Lower lobe of right lung (tissue), 2 donors: ENCODE measurements around the gene RAB39B. TPM values are rescaled to one million over a fixed set of nuclear protein-coding genes. Genes with fewer than 3 reads are reported as not detected.

Source experiments
- ATAC-seq, 2 donors: fragments of 200-7000 bp; cut with Tn5 transposase; one replicate each; pipeline ENCODE4 v1.9.1; 2020 to 2022; ENCODE audit warnings: mild to moderate bottlenecking in 2 of 2, moderate library complexity in 2 of 2
- DNase-seq: peaks from one replicate; pipeline ENCODE4 v3.0.0-alpha.2; 2020
- H3K27ac ChIP-seq: fragments of 200-600 bp; one replicate; pipeline ENCODE4 v1.8.0; 2022
- H3K27me3 ChIP-seq: fragments of 200-600 bp; one replicate; pipeline ENCODE4 v1.8.0; 2022; ENCODE audit warnings: low read depth
- H3K36me3 ChIP-seq: fragments of 200-600 bp; one replicate; pipeline ENCODE4 v1.8.0; 2022; ENCODE audit warnings: mild to moderate bottlenecking
- H3K4me1 ChIP-seq: fragments of 200-600 bp; one replicate; pipeline ENCODE4 v1.8.0; 2022
- H3K4me3 ChIP-seq: fragments of 200-600 bp; one replicate; pipeline ENCODE4 v1.8.0; 2022; ENCODE audit warnings: mild to moderate bottlenecking
- H3K9me3 ChIP-seq: fragments of 200-600 bp; one replicate; pipeline ENCODE4 v1.8.0; 2022
- intact Hi-C: fragments of 100-400 bp; cut with DNase I; formaldehyde crosslinking; loops from one replicate; pipeline ENCODE4 v1.11.0; 2022
- total RNA-seq: library from RNA; stranded (reverse); fragmentation: NEBNext Ultra II Directional; extraction: Animal tissue kit (Norgen Biotek cat#: 25700); gene quantifications from one replicate; pipeline ENCODE4 v1.2.1, GENCODE V29; 2021
- TF ChIP-seq, protein P1 (sequence below): fragments of 200-600 bp; IDR thresholded peaks from one replicate; pipeline ENCODE4 v1.8.0; 2022; ENCODE audit warnings: antibody characterized with exemption, mild to moderate bottlenecking
- donor health status: DM: no; HTN: yes; CAD: no; lungs with severe emphysema.

RAB39B gene
- total RNA-seq, 1 donor from 2014 or later: 0.95 TPM

DNA sequence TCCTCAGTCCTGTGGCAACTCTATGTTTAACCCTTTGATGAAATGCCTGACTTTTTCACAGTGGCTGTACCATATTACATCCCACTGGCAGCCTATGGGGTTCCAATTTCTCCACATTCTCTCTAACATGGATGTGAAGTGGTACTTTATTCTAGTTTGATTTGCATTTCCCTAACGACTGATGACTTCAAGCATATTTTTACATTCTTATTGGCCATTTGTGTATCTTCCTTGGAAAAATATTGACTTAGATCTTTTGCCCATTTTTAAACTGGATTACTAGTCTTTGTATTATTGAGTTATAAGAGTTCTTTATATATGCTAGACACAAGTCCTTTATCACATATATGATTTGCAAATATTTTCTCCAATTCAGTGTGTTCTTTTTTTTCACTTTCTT, 2.1 kb upstream of the RAB39B start:
- no peak for DNase-seq
- H3K9me3 ChIP-seq: no peaks in the 10 kb centered on the region
- no peaks in the 10 kb centered on the region for H3K27me3 ChIP-seq
- TF ChIP-seq, protein P1, sequence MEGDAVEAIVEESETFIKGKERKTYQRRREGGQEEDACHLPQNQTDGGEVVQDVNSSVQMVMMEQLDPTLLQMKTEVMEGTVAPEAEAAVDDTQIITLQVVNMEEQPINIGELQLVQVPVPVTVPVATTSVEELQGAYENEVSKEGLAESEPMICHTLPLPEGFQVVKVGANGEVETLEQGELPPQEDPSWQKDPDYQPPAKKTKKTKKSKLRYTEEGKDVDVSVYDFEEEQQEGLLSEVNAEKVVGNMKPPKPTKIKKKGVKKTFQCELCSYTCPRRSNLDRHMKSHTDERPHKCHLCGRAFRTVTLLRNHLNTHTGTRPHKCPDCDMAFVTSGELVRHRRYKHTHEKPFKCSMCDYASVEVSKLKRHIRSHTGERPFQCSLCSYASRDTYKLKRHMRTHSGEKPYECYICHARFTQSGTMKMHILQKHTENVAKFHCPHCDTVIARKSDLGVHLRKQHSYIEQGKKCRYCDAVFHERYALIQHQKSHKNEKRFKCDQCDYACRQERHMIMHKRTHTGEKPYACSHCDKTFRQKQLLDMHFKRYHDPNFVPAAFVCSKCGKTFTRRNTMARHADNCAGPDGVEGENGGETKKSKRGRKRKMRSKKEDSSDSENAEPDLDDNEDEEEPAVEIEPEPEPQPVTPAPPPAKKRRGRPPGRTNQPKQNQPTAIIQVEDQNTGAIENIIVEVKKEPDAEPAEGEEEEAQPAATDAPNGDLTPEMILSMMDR: no peak
- no peaks in the 10 kb centered on the region for H3K4me1 ChIP-seq
- intact Hi-C loops: no loop called here
- ATAC-seq: no peak
- no peak overlapping the region for H3K4me3 ChIP-seq
- H3K27ac ChIP-seq: no peak overlapping the region
- H3K36me3 ChIP-seq: no peaks in the 10 kb centered on the region

- ATAC-seq (no peak), DNase-seq (no peak)
- H3K27me3 ChIP-seq: no peaks in the 10 kb centered on the region
- H3K4me3 ChIP-seq: peak overlapping the region; percentile 56
- no peaks in the 10 kb centered on the region for H3K9me3 ChIP-seq
- H3K27ac ChIP-seq: no peak overlapping the region
- H3K4me1 ChIP-seq: no peaks in the 10 kb centered on the region
- TF ChIP-seq, protein P1: no peak
- intact Hi-C loops: no loop called here
- H3K36me3 ChIP-seq: no peaks in the 10 kb centered on the region
These were observed 1.1 kb downstream of the RAB39B start for GRCh38 chrX:155262970-155263754.

DNA sequence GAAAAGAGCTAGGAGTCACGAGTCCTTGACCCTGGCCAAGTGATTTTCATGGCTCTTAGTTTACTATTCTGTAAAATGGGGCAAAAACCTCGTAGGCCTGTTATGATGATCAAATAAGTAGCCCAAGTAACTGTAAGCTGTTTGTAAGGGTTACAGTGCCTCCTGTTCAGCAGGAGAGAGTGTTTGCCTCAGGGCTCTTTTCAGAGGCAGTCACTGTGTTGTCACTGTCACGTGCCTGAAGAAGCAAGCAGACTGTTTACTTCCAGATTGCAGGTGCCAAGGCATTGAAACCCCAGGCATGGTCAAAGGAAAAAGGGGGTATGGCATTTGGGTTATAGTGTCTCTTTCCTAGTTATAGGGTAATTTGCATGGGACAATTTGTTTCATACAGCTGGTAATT, 4.5 kb downstream of the RAB39B start:
- TF ChIP-seq, protein P1: no peak
- Histone ChIP-seq H3K4me1 (no peaks in the 10 kb centered on the region), H3K27ac (no peak overlapping the region), H3K36me3 (no peaks in the 10 kb centered on the region), H3K27me3 (no peaks in the 10 kb centered on the region), H3K9me3 (no peaks in the 10 kb centered on the region), H3K4me3 (no peak overlapping the region)
- ATAC-seq (no peak), DNase-seq (no peak)
- intact Hi-C loops: no loop called here

DNA sequence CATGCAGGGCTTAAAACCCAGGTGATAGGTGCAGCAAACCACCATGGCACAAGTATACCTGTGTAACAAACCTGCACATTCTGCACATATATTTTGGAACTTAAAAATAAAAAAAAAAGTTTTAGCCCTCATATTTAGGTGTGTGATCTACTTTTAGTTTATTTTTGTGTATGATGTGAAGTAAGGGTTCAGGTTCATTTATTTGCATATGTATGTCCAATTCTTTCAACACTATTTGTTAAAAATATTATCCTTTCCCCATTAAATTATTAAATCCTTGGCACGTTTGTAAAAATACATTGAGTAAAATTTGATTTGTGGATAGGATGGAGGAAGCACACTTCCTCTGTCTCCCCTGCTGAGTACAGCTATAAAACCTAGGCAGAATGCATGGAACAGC, 12.9 kb downstream of the RAB39B start:
- H3K27me3 ChIP-seq: no peaks in the 10 kb centered on the region
- TF ChIP-seq, protein P1: no peak
- no peak overlapping the region for H3K27ac ChIP-seq
- intact Hi-C loops: no loop called here
- no peak overlapping the region for H3K4me3 ChIP-seq
- H3K9me3 ChIP-seq: no peaks in the 10 kb centered on the region
- DNase-seq: no peak
- no peaks in the 10 kb centered on the region for H3K4me1 ChIP-seq
- no peak for ATAC-seq
- H3K36me3 ChIP-seq: no peaks in the 10 kb centered on the region

DNA sequence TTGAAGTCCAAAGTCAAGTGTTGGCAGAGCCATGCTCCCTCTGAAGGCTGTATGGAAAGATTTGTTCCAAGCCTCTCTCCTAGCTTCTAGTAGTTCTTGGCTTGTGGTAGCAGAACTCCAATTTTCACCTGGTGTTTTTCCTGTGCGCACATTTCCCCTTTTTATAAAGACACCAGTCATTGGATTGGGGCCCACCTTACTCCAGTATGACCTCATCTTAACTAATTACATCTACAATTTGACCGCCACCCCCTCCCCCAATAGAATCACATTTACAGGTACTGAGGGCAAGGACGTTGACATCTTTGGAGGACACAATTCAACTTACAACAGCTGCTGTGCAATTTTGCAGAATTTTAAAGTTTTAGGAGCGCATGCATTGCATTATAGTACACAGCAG, 16.8 kb downstream of the RAB39B start:
- no peak for ATAC-seq
- intact Hi-C loops: no loop called here
- Histone ChIP-seq H3K27me3 (no peaks in the 10 kb centered on the region), H3K9me3 (no peaks in the 10 kb centered on the region), H3K4me3 (no peak overlapping the region), H3K36me3 (no peaks in the 10 kb centered on the region), H3K4me1 (no peaks in the 10 kb centered on the region), H3K27ac (no peak overlapping the region)
- TF ChIP-seq, protein P1: no peak
- no peak for DNase-seq
